ENCODE results near the gene PVR.

DNA sequence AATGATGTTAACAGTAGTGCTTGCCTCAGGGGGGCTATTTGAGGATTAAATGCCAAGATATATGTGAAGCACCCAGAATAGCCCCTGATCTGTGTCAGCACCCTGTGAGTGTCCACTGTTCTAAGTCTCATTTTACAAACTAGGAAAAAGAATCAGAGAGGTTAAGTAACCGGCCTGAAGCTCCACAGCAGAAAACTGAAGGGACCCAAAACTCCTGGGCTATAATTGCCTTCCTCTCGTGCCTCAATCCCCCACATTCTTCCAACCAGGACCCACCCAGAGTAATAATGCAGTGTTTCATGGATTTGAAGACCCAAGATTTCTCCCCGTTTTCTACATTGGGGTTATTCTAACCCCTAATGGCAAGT, 2.3 kb downstream of the PVR start:
- TF ChIP-seq, protein P1, sequence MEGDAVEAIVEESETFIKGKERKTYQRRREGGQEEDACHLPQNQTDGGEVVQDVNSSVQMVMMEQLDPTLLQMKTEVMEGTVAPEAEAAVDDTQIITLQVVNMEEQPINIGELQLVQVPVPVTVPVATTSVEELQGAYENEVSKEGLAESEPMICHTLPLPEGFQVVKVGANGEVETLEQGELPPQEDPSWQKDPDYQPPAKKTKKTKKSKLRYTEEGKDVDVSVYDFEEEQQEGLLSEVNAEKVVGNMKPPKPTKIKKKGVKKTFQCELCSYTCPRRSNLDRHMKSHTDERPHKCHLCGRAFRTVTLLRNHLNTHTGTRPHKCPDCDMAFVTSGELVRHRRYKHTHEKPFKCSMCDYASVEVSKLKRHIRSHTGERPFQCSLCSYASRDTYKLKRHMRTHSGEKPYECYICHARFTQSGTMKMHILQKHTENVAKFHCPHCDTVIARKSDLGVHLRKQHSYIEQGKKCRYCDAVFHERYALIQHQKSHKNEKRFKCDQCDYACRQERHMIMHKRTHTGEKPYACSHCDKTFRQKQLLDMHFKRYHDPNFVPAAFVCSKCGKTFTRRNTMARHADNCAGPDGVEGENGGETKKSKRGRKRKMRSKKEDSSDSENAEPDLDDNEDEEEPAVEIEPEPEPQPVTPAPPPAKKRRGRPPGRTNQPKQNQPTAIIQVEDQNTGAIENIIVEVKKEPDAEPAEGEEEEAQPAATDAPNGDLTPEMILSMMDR (IDR thresholded peaks at IDR 0.05), result no peak
- TF ChIP-seq POLR2A (IDR thresholded peaks at IDR 0.05), result no peak
